Activated CD4-positive, alpha-beta T cell treated with anti-CD3 and anti-CD28 coated beads for 48 hours (primary cell): Measurements from ENCODE around the gene TPPP2.
"Not testable (repeated sequence)": the region's sequence is repeated elsewhere in the genome, so short reads cannot be mapped to it uniquely, and the experiment has no call there.

ENCODE experiments used
- DNase-seq: peaks from one replicate; pipeline ENCODE4 v3.0.0-alpha.2; 2020

TPPP2 gene

GRCh38 chr14:21029917-21030316 is at the start of gene TPPP2:
TSS of gene TPPP2 (plus strand) at chr14:21030217. CDS start at chr14:21030582, 365 bp downstream.
- DNase-seq: no peak

GRCh38 chr14:20980906-20981305 is 49.1 kb upstream of the TPPP2 start:
- DNase-seq: no peak

- DNase-seq: no peak
These were observed 47.2 kb upstream of the TPPP2 start for GRCh38 chr14:20982646-20983369.

GRCh38 chr14:20985650-20986049 is 44.4 kb upstream of the TPPP2 start:
- DNase-seq: not testable (repeated sequence)

- DNase-seq: no peak
These were observed 43.2 kb upstream of the TPPP2 start for GRCh38 chr14:20986811-20987210.

GRCh38 chr14:20988717-20989470 is 41.1 kb upstream of the TPPP2 start:
- DNase-seq: no peak

GRCh38 chr14:20989471-20989786 is 40.6 kb upstream of the TPPP2 start:
- DNase-seq: no peak

- peak; percentile 92 for DNase-seq
These were observed 40.0 kb upstream of the TPPP2 start, which contains the start of gene METTL17 for GRCh38 chr14:20989787-20990600. TSS of gene METTL17 (plus strand) at chr14:20989980. CDS start at chr14:20990003, 23 bp downstream.

GRCh38 chr14:20996521-20996920 is 33.5 kb upstream of the TPPP2 start:
- no peak for DNase-seq

- no peak for DNase-seq
These were observed 32.9 kb upstream of the TPPP2 start for GRCh38 chr14:20997115-20997514.

GRCh38 chr14:20997564-20997963 is 32.5 kb upstream of the TPPP2 start:
- no peak for DNase-seq

GRCh38 chr14:20998139-20998538 is 31.9 kb upstream of the TPPP2 start:
- no peak for DNase-seq

- DNase-seq: no peak
These were observed 31.2 kb upstream of the TPPP2 start, which contains the start of gene SLC39A2 for GRCh38 chr14:20998674-20999366. TSS of gene SLC39A2 (plus strand) at chr14:20999293. CDS start at chr14:20999447, 154 bp downstream.

GRCh38 chr14:20999591-20999990 is 30.4 kb upstream of the TPPP2 start:
- no peak for DNase-seq

- DNase-seq: no peak
These were observed 28.8 kb upstream of the TPPP2 start for GRCh38 chr14:21001218-21001617.

- DNase-seq: no peak
These were observed 26.1 kb upstream of the TPPP2 start for GRCh38 chr14:21003788-21004346.

- DNase-seq: not testable (repeated sequence)
These were observed 20.3 kb upstream of the TPPP2 start for GRCh38 chr14:21009721-21010120.

GRCh38 chr14:21011136-21011535 is 18.9 kb upstream of the TPPP2 start:
- no peak for DNase-seq

- DNase-seq: peak; percentile 85
These were observed 15.2 kb upstream of the TPPP2 start for GRCh38 chr14:21014761-21015190.

- no peak for DNase-seq
These were observed 14.7 kb upstream of the TPPP2 start for GRCh38 chr14:21015312-21015711.

- no peak for DNase-seq
These were observed 13.4 kb upstream of the TPPP2 start for GRCh38 chr14:21016413-21017190.
